Osteocyte (in vitro differentiated cells): ENCODE data around the gene KLK2. TPM values are rescaled to one million over a fixed set of nuclear protein-coding genes. Genes with fewer than 3 reads are reported as not detected.

ENCODE experiments used
- DNase-seq: peaks from one replicate; pipeline ENCODE4 v3.0.0; 2021; ENCODE audit warnings: mixed read lengths; ENCODE audit not compliant: unreplicated experiment; ENCODE audit errors: extremely low spot score
- H3K27ac Mint-ChIP-seq: one replicate; pipeline ENCODE4 v1.8.0; 2021; ENCODE audit warnings: mild to moderate bottlenecking, mixed read lengths; ENCODE audit not compliant: unreplicated experiment
- H3K27me3 Mint-ChIP-seq: one replicate; pipeline ENCODE4 v1.8.0; 2021; ENCODE audit warnings: mixed read lengths; ENCODE audit not compliant: unreplicated experiment
- H3K36me3 Mint-ChIP-seq: one replicate; pipeline ENCODE4 v1.8.0; 2021; ENCODE audit warnings: mixed read lengths; ENCODE audit not compliant: unreplicated experiment
- H3K4me1 Mint-ChIP-seq: one replicate; pipeline ENCODE4 v1.8.0; 2021; ENCODE audit warnings: mixed read lengths; ENCODE audit not compliant: unreplicated experiment
- H3K4me3 Mint-ChIP-seq: one replicate; pipeline ENCODE4 v1.8.0; 2021; ENCODE audit warnings: mild to moderate bottlenecking, moderate library complexity, mixed read lengths; ENCODE audit not compliant: unreplicated experiment
- H3K9me3 Mint-ChIP-seq: one replicate; pipeline ENCODE4 v1.8.0; 2021; ENCODE audit warnings: mixed read lengths; ENCODE audit not compliant: unreplicated experiment
- long read RNA-seq: library from polyadenylated mRNA; unstranded; transcript quantifications from one replicate; pipeline ENCODE4 v2.0.0, GENCODE V29; 2021
- total RNA-seq: library from RNA; stranded (reverse); gene quantifications from 2 replicates; pipeline ENCODE4 v1.2.1, GENCODE V29; 2021
- TF ChIP-seq, protein P1 (sequence below): fragments of 200-600 bp; sonication (generic); IDR thresholded peaks from 2 replicates; pipeline ENCODE4 v1.5.0; 2021; ENCODE audit warnings: antibody characterized with exemption, mild to moderate bottlenecking, moderate library complexity

KLK2 gene
- not detected in 2 replicates for total RNA-seq
- long read RNA-seq, result 0 reads

DNA sequence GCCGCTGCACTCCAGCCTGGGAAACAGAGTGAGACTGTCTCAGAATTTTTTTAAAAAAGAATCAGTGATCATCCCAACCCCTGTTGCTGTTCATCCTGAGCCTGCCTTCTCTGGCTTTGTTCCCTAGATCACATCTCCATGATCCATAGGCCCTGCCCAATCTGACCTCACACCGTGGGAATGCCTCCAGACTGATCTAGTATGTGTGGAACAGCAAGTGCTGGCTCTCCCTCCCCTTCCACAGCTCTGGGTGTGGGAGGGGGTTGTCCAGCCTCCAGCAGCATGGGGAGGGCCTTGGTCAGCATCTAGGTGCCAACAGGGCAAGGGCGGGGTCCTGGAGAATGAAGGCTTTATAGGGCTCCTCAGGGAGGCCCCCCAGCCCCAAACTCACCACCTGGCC is at the start of gene KLK2:
KLK2 (plus strand) TSS at position 384 of the 400 bp plus-strand sequence. CDS start 35 bp downstream, outside the sequence.
- no peaks in the 10 kb centered on the region for H3K9me3 Mint-ChIP-seq
- TF ChIP-seq, protein P1, sequence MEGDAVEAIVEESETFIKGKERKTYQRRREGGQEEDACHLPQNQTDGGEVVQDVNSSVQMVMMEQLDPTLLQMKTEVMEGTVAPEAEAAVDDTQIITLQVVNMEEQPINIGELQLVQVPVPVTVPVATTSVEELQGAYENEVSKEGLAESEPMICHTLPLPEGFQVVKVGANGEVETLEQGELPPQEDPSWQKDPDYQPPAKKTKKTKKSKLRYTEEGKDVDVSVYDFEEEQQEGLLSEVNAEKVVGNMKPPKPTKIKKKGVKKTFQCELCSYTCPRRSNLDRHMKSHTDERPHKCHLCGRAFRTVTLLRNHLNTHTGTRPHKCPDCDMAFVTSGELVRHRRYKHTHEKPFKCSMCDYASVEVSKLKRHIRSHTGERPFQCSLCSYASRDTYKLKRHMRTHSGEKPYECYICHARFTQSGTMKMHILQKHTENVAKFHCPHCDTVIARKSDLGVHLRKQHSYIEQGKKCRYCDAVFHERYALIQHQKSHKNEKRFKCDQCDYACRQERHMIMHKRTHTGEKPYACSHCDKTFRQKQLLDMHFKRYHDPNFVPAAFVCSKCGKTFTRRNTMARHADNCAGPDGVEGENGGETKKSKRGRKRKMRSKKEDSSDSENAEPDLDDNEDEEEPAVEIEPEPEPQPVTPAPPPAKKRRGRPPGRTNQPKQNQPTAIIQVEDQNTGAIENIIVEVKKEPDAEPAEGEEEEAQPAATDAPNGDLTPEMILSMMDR, result no peak
- H3K4me1 Mint-ChIP-seq, result no peaks in the 10 kb centered on the region
- H3K27me3 Mint-ChIP-seq, result no peaks in the 10 kb centered on the region
- no peaks in the 10 kb centered on the region for H3K36me3 Mint-ChIP-seq
- no peak within 1 kb of the TSS for H3K4me3 Mint-ChIP-seq
- no peak for DNase-seq
- H3K27ac Mint-ChIP-seq, result no peak within 1 kb of the TSS

GRCh38 chr19:50826492-50827240 is 46.6 kb upstream of the KLK2 start:
- no peak for DNase-seq
- H3K27me3 Mint-ChIP-seq, result peaks cover 10% of the 10 kb centered on the region
- no peaks in the 10 kb centered on the region for H3K9me3 Mint-ChIP-seq
- H3K27ac Mint-ChIP-seq, result no peak overlapping the region
- no peaks in the 10 kb centered on the region for H3K36me3 Mint-ChIP-seq
- TF ChIP-seq, protein P1, result no peak
- H3K4me3 Mint-ChIP-seq, result no peak overlapping the region
- H3K4me1 Mint-ChIP-seq, result no peaks in the 10 kb centered on the region

- Mint-ChIP-seq H3K9me3 (no peaks in the 10 kb centered on the region), H3K36me3 (no peaks in the 10 kb centered on the region), H3K27me3 (peaks cover 3% of the 10 kb centered on the region), H3K4me1 (no peaks in the 10 kb centered on the region), H3K4me3 (no peak overlapping the region), H3K27ac (no peak overlapping the region)
- no peak for DNase-seq
- TF ChIP-seq, protein P1, result no peak
Measured at GRCh38 chr19:50827476-50827875, 45.8 kb upstream of the KLK2 start.

DNA sequence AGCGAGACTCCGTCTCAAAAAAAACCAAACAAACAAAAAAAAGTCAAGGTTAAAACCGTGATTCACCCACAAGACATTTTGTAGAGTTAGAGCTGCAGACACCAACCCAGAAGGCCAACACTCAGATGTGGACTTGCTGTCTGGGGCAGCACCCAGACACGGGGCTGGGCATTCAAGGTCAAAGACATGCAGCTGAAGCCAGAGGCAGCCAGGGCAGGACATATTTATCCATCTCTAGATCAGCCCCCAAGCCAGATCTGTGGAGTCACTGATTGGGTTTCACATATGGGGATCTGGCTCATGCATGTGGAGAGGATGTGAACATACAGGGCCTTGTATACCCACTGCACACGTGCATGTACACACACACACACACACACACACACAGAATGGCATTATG is 43.4 kb upstream of the KLK2 start:
- Mint-ChIP-seq H3K27me3 (no peaks in the 10 kb centered on the region), H3K27ac (no peak overlapping the region)

More for the DNA sequence above, 43.4 kb upstream of the KLK2 start:
- TF ChIP-seq, protein P1, result no peak
- no peaks in the 10 kb centered on the region for H3K36me3 Mint-ChIP-seq
- H3K4me3 Mint-ChIP-seq, result no peak overlapping the region
- no peaks in the 10 kb centered on the region for H3K4me1 Mint-ChIP-seq
- no peaks in the 10 kb centered on the region for H3K9me3 Mint-ChIP-seq
- no peak for DNase-seq
